Adrenal gland (tissue), 12 donors: ENCODE data around the gene SLC66A1. TPM values are rescaled to one million over a fixed set of nuclear protein-coding genes. Genes with fewer than 3 reads are reported as not detected.

Experiments used
- DNase-seq, 7 donors: peaks; one replicate each; pipeline ENCODE4 v3.0.0-alpha.2; 2019 to 2020
- H3K27ac ChIP-seq, 5 donors: fragments of 200-600 bp; sonication (generic) in 4 of 5; 1 replicate in 3 of 5; 2 replicates in 2 of 5; pipeline versions ENCODE4 v1.5.1 to v1.8.0; 2016 to 2020; ENCODE audit warnings: mild to moderate bottlenecking in 1 of 5
- H3K27me3 ChIP-seq: fragments of 200-600 bp; 2 replicates; pipeline ENCODE4 v1.8.0; 2021
- H3K36me3 ChIP-seq, 2 donors: fragments of 200-600 bp; replicated peaks in 1 of 2; 1 replicate in 1 of 2; 2 replicates in 1 of 2; pipeline versions ENCODE4 v1.5.1 to v1.8.0; 2018 to 2022
- H3K4me1 ChIP-seq, 2 donors: fragments of 200-600 bp; replicated peaks in 1 of 2; 1 replicate in 1 of 2; 2 replicates in 1 of 2; pipeline versions ENCODE4 v1.5.1 to v1.8.0; 2018 to 2021
- H3K4me3 ChIP-seq, 4 donors: fragments of 200-600 bp; sonication (generic) in 3 of 4; one replicate each; pipeline ENCODE4 v1.5.1; 2016 to 2018
- H3K9me3 ChIP-seq, 3 donors: fragments of 200-600 bp; sonication (generic) in 1 of 3; replicated peaks in 1 of 3; 1 replicate in 2 of 3; 2 replicates in 1 of 3; pipeline versions ENCODE4 v1.5.1 to v1.8.0; 2016 to 2021
- CTCF ChIP-seq, 6 experiments: fragments of 450-650 bp in 4 of 6; fragments of 200-600 bp in 2 of 6; sonication (generic) in 1 of 6; IDR thresholded peaks; 1 replicate in 5 of 6; 2 replicates in 1 of 6; pipeline versions ENCODE4 v1.5.1 to v1.8.0; 2016 to 2021; ENCODE audit warnings: antibody characterized with exemption in 6 of 6, mild to moderate bottlenecking in 2 of 6, moderate library complexity in 1 of 6
- POLR2A ChIP-seq, 2 donors: fragments of 450-650 bp; IDR thresholded peaks; one replicate each; pipeline ENCODE4 v1.6.1; 2017; ENCODE audit warnings: antibody characterized with exemption in 2 of 2, mild to moderate bottlenecking in 2 of 2, moderate library complexity in 1 of 2
- WGBS, 4 donors: extraction: QIAGEN DNeasy Blood & Tissue Kit in 2 of 4; methylation state at CpG; one replicate each; pipeline versions ENCODE4 v1.1.5 to v1.1.7; 2013 to 2017; 5-methylcytosine and 5-hydroxymethylcytosine counted together
- intact Hi-C, 2 donors: fragments of 100-400 bp; cut with DNase I; formaldehyde crosslinking; loops; one replicate each; pipeline versions ENCODE4 v1.14.1 to v1.15.0; 2022 to 2023
- polyA plus RNA-seq, 3 donors: library from polyadenylated mRNA; stranded (reverse); fragments of 200-250 nt in 2 of 3; fragments of 350-450 nt in 1 of 3; fragmentation: Illumina TruSeq in 1 of 3; extraction: RNeasy Lipid Tissue Mini Kit (QIAGEN cat#74804) in 1 of 3; gene quantifications; one replicate each; pipeline ENCODE4 v1.2.3, GENCODE V29; 2013 to 2014
- total RNA-seq, 9 donors: library from RNA; depleted of rRNA in 4 of 9; stranded (reverse); fragments of >200 nt in 4 of 9; fragments of 120-200 nt in 1 of 9; fragmentation: NEBNext Ultra II Directional in 1 of 9; extraction: Animal tissue kit (Norgen Biotek cat#: 25700) in 1 of 9; gene quantifications; one replicate each; pipeline versions ENCODE4 v1.1.0 to v1.2.4, GENCODE V29; 2013 to 2023
- donor health status: healthy with polysubstance abuse.
- donor health status: Bipolar disorder and iron deficiency.
- donor health status: DM: yes; HTN: yes; CAD: no.
- donor health status: DM: no; HTN: no; CAD: no.
- donor health status: DM: no; HTN: no; CAD: no.
- donor health status: DM: yes; HTN: yes; CAD: no.

The SLC66A1 gene
- total and polyA plus RNA-seq, 12 donors, result 19.1 to 82.9 (median 36.5) TPM

- TF ChIP-seq POLR2A (IDR thresholded peaks at IDR 0.05), result no peak
- TF ChIP-seq CTCF (IDR thresholded peaks at IDR 0.05), result no peak
- intact Hi-C loops, result no loop called here
- no peak overlapping the region for H3K4me3 ChIP-seq
- peak in 1 of 7 donors; percentile 23 for DNase-seq
- H3K4me1 ChIP-seq, result peaks cover 0 to 8% of the 10 kb centered on the region in 2 donors
- peaks cover 0 to 58% of the 10 kb centered on the region in 2 donors for H3K36me3 ChIP-seq
- H3K9me3 ChIP-seq, result no peaks in the 10 kb centered on the region
- 57 to 80% (median 71%) methylated on average over 4 to 32 of the region's 32 CpGs for WGBS, 4 donors
- H3K27me3 ChIP-seq, result no peaks in the 10 kb centered on the region
- H3K27ac ChIP-seq, result no peak overlapping the region
These were observed 14.0 kb downstream of the SLC66A1 start for GRCh38 chr1:19325958-19326747.

- intact Hi-C loops, result no loop called here
- no peak for TF ChIP-seq POLR2A (IDR thresholded peaks at IDR 0.05)
- TF ChIP-seq CTCF (IDR thresholded peaks at IDR 0.05), result no peak
- DNase-seq, result no peak
- Histone ChIP-seq H3K9me3 (no peaks in the 10 kb centered on the region), H3K4me1 (peaks cover 0 to 7% of the 10 kb centered on the region in 2 donors), H3K27me3 (no peaks in the 10 kb centered on the region), H3K4me3 (no peak overlapping the region), H3K36me3 (peaks cover 0 to 58% of the 10 kb centered on the region in 2 donors), H3K27ac (no peak overlapping the region)
- WGBS, 4 donors, result 78 to 100% (median 96%) methylated on average over 1 to 6 of the region's 6 CpGs
These were observed 14.6 kb downstream of the SLC66A1 start for GRCh38 chr1:19326748-19327065.

- intact Hi-C loops, result no loop called here
These were observed 15.2 kb downstream of the SLC66A1 start for GRCh38 chr1:19327301-19327700.

GRCh38 chr1:19327736-19328135, 15.6 kb downstream of the SLC66A1 start:
- 89 to 92% (median 90%) methylated on average over 8 to 9 of the region's 9 CpGs for WGBS, 4 donors
- no peak for DNase-seq
- Histone ChIP-seq H3K4me1 (no peaks in the 10 kb centered on the region), H3K27ac (no peak overlapping the region), H3K9me3 (no peaks in the 10 kb centered on the region), H3K27me3 (no peaks in the 10 kb centered on the region), H3K4me3 (no peak overlapping the region), H3K36me3 (peaks cover 0 to 58% of the 10 kb centered on the region in 2 donors)
- TF ChIP-seq POLR2A (IDR thresholded peaks at IDR 0.05), result no peak
- intact Hi-C loops, result no loop called here

More at GRCh38 chr1:19327301-19327700, 15.2 kb downstream of the SLC66A1 start:
- peaks cover 0 to 58% of the 10 kb centered on the region in 2 donors for H3K36me3 ChIP-seq
- TF ChIP-seq CTCF (IDR thresholded peaks at IDR 0.05) (no peak), POLR2A (IDR thresholded peaks at IDR 0.05) (no peak)
- H3K9me3 ChIP-seq, result no peaks in the 10 kb centered on the region
- H3K4me1 ChIP-seq, result peaks cover 0 to under 1% of the 10 kb centered on the region in 2 donors
- H3K4me3 ChIP-seq, result no peak overlapping the region
- WGBS, 4 donors, result 83 to 100% (median 89%) methylated on average over 4 to 16 of the region's 16 CpGs
- H3K27me3 ChIP-seq, result no peaks in the 10 kb centered on the region
- H3K27ac ChIP-seq, result no peak overlapping the region
- no peak for DNase-seq

GRCh38 chr1:19328486-19328885, 16.4 kb downstream of the SLC66A1 start:
- WGBS, 4 donors, result 91 to 94% (median 92%) methylated on average over 14 to 18 of the region's 18 CpGs; no CpG with 5 or more reads in 1 of the 4 donors
- Histone ChIP-seq H3K36me3 (peaks cover 0 to 58% of the 10 kb centered on the region in 2 donors), H3K4me3 (no peak overlapping the region), H3K27me3 (no peaks in the 10 kb centered on the region), H3K4me1 (no peaks in the 10 kb centered on the region), H3K27ac (no peak overlapping the region), H3K9me3 (no peaks in the 10 kb centered on the region)
- TF ChIP-seq POLR2A (IDR thresholded peaks at IDR 0.05), result no peak
- TF ChIP-seq CTCF (IDR thresholded peaks at IDR 0.05), result no peak
- intact Hi-C loops, result no loop called here
- peak in 1 of 7 donors; percentile 25 for DNase-seq
